ENCODE results near the gene CENPM.

CENPM gene, protein sequence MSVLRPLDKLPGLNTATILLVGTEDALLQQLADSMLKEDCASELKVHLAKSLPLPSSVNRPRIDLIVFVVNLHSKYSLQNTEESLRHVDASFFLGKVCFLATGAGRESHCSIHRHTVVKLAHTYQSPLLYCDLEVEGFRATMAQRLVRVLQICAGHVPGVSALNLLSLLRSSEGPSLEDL

DNA sequence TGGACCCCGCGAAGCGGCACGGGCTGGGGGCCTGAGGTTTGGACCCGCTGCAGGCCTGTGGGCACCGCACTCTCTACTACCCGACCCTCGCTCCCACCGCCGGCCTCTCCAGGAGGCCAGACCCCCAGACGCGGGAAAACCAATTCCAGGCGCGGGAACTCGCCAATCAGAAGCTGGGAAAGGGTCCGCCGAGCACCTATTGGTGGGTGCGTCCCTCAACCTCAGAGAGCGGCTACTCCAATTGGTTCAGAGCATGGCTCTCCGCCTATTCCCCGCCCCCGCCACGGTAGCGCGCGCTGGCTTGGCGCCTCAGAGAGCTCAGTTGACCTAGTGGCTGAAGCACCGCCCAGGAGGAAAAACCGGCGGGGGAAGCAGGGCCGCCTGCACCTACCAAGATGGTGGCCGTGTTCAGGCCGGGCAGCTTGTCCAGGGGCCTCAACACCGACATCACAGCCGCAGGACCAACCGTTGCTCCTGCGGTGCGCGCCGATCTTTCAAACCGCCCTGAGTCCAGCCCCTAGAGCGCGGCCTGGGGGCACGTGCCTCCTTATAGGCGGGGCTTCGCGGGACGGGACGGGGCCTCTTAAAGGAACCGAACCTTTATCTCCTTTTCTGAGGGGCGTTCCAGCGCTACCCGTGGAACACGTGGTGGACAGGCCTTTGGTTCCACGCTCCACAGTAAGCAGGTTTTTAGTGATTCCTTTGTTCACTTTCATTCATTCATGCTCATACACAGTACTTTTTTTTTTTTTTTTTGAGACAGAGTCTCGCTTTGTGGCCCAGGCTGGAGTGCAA, at the start of gene CENPM:
Gene CENPM, minus strand, starts transcription at position 524 of the 795 bp plus-strand sequence. Its CDS starts 76 bp downstream, at position 448.
- peak; percentile 87 for DNase-seq (ENCODE audit: low read depth)

DNA sequence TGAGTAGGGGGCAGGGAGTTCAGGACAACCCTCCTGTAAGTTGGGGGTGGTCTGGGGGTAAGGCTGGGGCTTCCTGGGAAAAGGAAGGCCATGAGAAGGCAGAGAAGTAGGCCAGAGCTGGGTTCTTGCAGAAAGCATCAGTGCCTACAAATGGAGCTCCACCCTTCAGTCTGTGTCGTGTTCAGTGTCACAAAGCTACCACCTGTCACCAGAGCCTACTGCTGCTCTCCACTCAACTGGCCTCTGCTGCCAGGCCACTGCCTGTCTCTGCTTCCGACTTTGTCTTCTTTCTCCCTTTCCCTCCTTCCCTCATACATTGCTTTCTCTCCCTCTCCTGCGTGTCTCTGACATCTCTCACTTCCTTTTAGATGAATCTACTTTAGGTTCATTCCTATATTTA, 48.3 kb upstream of the CENPM start:
- no peak for DNase-seq (ENCODE audit: low read depth)

DNA sequence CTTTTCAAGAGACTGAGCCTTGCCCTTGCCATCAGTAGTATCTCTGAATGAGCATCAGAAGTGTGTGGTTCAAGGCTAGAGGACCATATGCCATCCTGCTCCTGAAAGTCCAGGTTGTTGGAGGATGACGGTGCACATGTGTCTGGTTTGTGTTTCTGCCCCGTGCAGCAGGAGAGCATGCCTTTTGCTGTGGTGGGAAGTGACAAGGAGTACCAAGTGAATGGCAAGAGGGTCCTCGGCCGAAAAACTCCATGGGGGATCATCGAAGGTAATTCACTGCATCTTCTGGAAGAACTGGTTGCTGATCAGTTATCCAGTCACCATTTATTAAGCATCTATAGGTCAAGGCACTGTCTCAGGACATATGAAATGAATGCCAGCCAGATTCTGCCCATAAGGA, 45.5 kb upstream of the CENPM start:
- no peak for DNase-seq (ENCODE audit: low read depth)

DNA sequence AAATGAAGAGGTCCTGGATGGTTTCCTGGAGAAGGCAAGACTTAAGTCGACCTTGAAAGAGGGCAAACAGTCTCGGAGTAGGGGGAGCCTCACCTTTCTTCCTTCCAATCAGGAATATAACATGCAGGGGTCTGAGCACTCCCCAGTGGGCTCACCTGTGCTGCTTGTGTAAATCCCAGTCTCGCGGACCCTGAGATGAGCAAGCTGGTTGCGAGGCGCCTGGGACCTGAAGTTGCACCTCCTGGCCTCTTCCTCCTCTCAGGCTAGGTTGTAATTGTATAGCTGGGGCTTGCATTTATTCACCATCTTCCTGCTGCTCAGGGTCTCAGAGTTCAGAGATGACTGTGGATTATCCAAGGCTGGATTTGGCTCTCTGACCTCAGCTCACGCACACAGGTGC, 44.2 kb upstream of the CENPM start:
- DNase-seq (ENCODE audit: low read depth) = no peak

DNA sequence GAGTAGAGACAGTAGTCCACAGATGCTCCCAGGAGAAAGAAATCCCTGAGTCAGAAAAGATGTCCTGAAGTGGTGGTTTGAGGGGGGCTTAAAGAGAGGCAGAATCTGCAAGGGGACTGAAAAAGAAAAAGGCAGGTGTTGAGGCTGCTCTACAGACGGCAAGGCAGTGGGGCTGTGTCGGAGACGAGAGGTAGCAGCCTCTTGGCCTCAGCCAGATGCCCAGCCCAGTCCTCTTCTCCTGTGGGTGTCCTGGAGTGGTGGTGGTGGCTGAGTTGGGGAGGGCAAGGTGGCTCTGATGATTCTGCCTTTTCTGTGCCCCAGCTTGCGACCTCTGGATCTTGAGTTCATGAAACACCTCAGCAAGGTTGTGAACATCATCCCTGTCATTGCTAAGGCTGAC, 42.3 kb upstream of the CENPM start:
- no peak for DNase-seq (ENCODE audit: low read depth)

DNA sequence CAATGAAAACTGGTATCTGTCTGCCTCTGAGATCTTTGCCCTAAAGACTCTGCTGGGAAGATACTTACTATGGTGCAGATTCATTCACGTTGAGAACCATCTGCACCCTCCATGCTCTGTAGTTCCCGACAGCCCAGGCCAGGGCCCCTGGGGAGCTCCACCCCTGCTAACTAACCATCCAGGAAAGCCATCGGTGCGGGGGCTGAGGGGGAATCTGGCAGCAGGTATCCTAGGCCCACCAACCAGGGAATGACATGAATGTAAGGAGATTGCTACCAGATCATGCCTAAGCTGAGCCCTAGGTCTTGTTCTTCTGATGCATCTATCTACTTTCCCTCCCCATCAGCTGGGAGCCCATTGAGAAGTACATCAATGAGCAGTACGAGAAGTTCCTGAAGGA, 40.3 kb upstream of the CENPM start:
- DNase-seq (ENCODE audit: low read depth) = no peak

DNA sequence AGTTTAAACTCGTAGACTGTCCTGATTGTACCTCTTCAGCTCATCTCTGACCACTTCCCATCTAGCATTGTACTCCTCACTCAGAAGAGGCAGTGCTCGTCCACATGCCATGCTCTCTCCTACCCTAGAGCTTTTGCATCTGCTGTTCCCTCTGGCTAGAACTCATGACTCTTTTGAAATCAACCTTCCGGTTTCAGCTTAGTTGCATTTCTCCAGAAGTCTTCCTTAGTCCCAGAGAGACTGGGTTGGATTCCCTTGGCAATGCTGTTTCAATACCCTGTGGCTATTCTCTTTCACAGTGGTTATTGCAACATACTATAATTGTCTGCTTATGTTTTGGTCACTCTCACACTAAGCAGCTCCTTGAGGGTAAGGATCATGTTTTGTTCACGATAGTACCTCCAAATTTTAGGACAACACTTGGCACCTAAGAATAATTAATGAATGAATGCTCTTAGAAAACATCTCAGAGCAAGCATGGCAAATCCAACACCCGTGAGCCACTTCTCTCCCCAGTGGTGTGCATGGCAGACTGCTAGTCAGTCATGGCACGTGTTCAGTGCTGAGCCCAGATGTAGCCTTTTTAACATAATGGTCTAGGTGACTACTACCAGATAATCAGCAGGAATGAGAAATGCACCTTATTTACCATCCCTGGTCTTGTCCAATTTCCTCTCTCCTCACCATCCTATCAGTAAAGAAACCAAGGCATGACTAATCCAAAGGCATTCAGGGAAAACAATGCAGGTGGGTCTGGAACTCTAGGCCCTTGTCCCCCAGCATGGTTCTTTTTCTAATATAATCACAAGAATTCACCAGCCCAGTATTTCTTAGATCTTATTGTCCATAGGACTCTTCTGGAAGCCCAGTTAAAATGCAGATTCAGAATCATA, 36.8 kb upstream of the CENPM start:
- no peak for DNase-seq (ENCODE audit: low read depth)

DNA sequence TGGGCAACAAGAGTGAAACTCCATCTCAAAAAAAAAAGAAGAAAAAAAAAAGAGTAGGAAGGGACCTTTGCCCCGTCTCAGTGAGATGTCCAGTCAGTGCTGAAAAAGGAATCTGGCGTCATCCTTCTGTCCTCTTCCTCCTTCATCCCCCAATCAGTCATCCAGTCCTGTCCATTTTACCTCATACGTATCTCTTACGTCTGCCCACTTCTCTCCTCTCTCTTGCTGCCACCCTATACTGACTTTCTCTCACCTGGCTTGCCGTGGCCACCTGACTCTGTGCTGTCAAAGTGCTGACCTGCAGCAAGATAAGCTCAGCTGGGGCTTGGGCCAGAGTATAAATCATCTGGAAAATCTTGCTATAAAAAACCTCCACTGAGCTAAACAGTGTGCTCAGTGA, 35.9 kb upstream of the CENPM start:
- no peak for DNase-seq (ENCODE audit: low read depth)

DNA sequence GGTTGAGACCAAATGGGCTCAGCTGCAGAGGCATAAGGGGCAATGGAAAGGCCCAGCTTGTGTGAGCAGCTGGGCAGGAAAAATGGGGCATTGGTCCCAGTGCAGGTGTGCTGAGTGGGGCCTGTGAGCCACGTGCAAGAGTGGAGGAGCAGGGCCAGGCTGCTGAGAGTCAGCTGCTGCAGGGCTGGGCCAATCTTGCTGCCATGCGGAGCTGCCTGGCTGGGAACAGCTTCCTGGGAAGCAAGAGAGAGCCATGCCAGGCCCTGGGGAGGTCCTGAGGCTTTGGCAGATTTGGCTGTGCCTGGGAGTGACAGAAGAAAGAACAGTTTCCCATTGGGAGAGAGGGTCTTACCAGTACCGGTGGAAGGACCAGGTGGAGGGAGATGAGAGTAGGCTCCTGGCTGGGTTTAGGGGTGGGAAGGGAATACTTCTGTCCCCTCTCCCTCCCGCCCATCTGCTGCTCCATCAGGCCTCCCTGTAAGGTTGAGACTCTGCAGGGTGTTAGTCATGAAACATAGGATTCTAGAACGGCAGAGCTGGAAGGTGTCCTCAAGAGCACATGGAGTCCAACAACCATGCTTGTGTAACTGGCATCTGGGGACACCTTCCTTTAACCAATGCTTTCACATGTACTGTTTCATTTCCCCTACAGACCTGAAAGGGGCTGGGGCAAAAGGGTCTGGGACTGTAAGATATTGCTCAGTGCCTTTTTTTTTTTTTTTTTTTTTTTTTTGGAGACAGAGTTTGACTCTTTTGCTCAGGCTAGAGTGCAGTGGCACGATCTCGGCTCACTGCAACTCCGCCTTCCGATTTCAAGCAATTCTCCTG, 32.7 kb upstream of the CENPM start:
- DNase-seq (ENCODE audit: low read depth) = no peak

DNA sequence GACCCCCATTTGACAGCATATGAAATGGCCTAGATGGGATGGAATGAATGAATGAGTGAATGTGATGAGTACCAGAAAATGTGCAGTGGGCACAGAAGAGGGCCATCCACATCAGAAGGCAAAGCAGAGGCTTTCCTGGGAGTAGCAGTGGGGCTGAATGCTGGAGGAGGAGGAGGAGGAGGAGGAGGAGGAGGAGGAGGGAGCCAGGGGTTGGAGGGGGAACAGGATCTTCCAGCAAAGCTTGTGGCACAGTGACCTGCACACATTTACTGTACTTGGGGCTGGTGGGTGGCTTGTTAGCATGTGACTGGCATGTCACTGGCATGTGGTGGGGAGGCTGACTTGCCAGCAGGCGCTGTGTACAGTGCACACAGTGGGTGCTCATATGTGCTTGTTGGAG, 31.8 kb upstream of the CENPM start:
- DNase-seq (ENCODE audit: low read depth) = no peak

DNA sequence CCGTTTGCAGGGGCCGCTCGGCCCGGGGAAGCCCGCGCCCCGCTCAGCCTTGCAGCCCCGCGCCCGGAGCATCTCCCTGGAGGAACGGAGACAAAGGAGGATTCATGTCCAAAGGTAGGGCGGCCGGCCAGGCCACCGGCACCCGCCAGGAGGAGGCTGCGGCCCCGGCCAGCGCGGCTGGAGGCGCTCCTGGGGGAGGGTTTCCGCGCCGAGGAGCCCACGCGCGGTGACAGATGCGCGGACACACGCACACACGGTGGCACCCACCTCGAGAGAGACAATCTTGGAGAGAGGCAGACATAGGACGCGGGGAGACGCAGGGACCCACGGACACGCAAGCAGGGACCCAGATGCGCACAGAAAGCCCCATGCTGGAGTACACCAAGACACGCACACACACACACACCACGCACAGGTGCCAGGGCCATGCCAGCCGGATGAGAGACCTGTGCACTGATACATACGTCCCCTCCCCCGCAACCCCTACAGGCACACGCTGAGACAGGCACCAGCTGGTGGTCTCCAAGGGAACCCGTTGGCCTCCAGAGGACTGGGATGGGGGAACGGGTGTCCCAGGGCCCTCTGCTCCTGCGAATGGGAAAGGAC, 30.1 kb upstream of the CENPM start:
- no peak for DNase-seq (ENCODE audit: low read depth)

DNA sequence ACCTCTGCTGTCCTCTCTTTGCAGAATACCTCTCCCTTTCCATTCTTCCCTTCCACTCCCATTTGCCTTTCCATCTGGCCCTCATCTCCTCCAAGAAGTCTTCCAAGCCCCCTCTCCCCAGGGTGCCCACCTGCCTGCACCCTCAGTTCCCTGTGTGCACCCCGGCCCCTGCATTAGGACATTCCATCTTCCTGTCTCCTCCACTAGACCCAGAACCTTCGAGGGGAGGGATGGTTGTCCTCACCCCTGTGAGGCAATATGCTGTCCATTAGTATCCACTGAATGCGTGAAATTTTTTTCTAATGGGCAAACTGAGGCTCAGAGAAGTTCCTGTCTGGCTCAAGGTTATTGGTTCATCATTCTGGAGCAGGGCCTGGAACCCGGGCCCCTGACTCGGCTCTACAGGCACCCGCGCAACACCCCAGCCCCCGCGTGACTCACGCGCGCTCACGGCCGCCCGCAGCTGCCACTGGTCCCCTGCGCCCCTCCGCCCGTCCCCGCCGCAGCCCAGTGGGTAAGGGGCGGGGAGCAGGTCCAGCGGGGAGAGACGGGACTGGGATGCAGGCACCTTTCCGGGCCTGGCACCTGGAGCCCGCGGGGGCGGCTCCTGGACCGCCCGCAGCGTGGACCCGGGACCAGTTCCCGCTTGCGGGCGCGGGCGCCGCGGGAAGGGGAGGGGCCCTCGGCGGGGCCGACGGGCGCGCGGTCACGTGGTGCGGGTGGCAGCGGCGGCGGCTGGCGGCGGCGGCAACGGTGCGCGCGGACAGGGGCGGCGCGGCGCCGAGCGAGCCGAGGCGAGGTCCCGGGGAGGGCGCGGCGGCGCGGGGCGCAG, 29.3 kb upstream of the CENPM start:
- DNase-seq (ENCODE audit: low read depth) = peak; percentile 22

DNA sequence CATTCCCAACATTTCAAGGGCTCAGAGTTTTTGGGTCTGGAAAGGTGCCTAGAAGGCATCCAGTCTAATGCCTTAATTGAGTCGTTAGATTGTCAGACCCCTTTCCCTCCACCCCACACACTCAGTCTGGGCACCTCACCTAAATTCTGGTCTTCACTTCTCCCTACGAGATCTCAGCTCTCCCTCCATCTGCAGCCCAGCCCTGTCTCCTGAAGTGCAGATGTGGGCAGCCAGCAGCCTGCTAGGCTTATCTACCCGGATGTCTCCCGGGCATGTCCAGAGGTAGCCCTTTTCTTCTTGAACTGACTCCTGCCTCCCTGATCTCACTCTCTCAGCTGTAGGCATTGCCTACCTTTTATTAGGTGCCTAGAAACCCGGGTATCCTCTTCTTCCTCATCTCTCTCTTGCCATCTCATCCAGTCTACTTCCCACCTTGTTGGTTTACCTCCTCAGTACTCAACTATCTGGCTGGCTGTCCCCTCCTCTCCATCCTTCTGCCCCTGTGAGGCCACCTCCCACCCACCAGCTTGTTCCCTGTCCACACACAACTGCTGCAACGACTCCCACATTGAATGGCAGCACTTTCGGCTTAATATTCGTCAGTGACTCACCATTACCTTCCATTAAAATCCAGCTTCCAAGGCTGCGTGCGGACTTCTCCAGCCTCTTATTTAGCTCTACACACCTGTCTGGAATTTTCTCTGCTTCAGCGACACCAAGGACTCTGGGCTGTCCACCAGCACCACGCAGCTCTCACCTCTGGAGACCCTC, 28.5 kb upstream of the CENPM start:
- no peak for DNase-seq (ENCODE audit: low read depth)

DNA sequence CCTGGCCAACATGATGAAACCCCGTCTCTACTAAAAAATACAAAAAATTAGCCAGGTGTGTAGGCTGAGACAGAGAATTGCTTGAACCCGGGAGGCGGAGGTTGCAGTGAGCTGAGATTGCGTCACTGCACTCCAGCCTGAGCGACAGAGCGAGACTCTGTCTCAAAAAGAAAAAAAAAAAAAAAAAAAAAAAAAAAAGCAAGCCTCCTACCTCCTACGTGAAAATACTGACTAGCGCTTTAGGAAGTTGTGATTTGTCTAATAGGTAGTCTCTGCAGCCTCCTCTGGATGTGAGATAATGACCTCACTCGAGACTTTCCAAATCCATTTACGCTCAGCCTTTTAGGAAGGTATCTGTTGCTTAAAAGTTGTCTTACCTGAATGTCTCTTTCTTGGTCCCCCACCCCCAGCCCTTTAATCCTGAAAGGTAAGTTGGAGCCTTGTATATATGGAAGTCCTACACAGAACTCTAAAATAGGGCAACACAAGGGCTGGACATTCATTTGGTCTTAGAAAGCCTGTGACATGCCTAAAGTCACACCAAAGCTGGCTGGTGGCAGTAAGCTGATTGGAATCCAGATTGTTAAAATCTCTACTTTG, 27.8 kb upstream of the CENPM start:
- no peak for DNase-seq (ENCODE audit: low read depth)

DNA sequence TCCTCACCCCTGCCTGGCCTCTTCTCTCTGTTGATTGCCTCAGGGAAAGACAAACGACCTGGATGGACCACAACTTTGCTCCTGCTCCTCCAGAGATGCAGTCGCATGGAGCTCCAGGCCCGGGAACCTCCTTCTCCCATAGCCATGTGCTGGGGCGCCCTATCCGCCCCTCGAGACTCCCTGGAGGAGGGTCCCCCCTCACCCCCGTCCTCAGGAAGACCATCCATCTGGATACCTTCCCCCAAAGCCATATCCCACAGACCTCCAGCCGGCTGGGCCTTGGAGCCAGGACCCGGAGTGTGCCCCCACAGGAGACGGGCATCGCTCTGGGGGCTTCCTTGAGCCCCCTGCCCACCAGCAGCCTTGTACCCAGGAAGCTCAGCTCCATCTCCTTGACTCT, 24.5 kb upstream of the CENPM start:
- no peak for DNase-seq (ENCODE audit: low read depth)

DNA sequence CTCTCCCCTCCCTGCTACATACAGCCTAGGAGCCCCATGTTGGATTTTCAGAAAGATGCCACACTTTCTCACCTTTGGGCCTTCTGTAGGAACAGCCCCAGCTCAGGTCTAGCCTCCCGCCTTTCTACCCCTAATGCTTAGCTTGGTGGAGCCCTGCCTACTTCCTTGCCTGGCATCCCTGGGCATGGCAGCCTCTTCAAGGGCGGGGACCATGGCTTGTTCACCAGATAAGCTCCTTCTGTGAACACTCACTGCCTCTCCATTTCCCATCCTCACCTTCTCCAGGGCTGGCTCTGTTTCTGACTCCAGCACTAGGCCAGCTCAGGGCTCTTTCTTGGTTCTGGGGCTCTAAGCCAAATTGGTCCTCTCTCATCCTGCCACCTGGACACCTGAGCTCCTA, 23.6 kb upstream of the CENPM start:
- no peak for DNase-seq (ENCODE audit: low read depth)

DNA sequence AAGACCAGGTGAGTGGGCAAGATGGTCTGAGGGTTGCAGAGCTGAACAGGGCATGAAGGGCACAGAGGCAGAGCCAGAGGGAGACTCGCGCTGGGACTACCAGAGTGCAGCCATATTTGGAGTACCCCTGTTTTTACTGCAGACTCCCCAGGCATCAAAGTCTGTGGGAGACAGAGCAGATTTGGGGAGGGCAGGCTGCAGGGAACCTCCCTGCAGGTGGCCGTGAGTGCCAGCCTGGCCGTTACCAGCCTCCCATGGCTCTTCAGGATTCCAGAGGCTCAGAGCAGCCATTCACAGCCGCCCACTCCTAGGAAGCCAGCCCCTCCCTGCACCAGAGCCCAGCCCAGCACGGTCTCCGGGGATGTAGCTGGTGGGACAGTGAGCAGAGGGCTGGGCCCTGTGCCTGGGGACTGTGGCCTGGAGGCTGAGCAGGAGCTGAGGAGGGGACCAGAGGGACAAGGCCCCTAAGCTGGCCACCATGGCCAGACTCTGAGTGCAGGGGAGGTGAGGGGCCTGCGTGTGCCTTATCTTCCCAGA, 22.2 kb upstream of the CENPM start, which contains the start of gene SEPTIN3:
Gene SEPTIN3, plus strand, starts transcription at position 334 of the 537 bp plus-strand sequence. CDS start 2,050 bp downstream, outside the sequence.
- no peak for DNase-seq (ENCODE audit: low read depth)

DNA sequence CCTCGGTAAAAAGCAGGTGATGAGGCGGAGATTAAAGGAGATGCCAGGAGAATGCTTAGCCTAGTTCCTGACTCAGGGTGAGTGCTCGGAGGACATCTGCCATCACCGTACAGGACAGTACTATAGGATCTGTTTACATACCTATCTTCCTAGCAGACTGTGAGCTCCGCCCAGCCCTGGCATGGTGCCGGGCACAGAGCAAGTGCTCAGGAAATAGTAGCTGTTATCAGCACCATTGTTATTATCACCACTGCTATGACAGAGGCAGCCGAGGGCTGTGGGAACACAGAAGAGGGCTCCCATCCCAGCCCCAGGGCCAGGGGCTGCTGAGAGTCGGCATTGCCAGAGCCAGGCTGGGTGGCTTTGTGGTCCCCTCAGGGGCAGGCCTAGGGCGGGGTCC, 21.6 kb upstream of the CENPM start:
- no peak for DNase-seq (ENCODE audit: low read depth)

All from stimulated activated CD8-positive, alpha-beta memory T cell treated with anti-CD3 and anti-CD28 coated beads, Interleukin-4, amount 100 ng/mL, for 24 hours (primary cell).